GM12878 (cell line): Measurements from ENCODE around the gene UBE2L5. TPM values are rescaled to one million over a fixed set of nuclear protein-coding genes. Genes with fewer than 3 reads are reported as not detected.

Experiments
- BHLHE40 ChIP-seq, 2 experiments: fragments of 450-650 bp in 1 of 2; IDR thresholded peaks; 2 replicates each; pipeline ENCODE4 v1.6.1; 2011 to 2017; ENCODE audit warnings: low read depth in 2 of 2, borderline replicate concordance in 1 of 2, improper control_type of control experiment in 1 of 2, low read length in 1 of 2, mild to moderate bottlenecking in 1 of 2
- CEBPZ ChIP-seq: fragments of 150-350 bp; IDR thresholded peaks from 2 replicates; pipeline ENCODE4 v1.6.1; 2016; ENCODE audit warnings: low read depth, low read length
- DPF2 ChIP-seq: fragments of 450-650 bp; IDR thresholded peaks from 2 replicates; pipeline ENCODE4 v1.6.1; 2017; ENCODE audit warnings: mild to moderate bottlenecking
- NFYA ChIP-seq: IDR thresholded peaks from 2 replicates; pipeline ENCODE4 v1.6.1; 2011; ENCODE audit warnings: low read depth, mild to moderate bottlenecking, low read length, improper control_type of control experiment, borderline replicate concordance
- NR2F1 ChIP-seq: fragments of 450-650 bp; conservative IDR thresholded peaks from 2 replicates; pipeline ENCODE4 v1.6.1; 2017; ENCODE audit warnings: mild to moderate bottlenecking
- PAX5 ChIP-seq: IDR thresholded peaks from 2 replicates; pipeline ENCODE4 v1.6.1; 2011; ENCODE audit warnings: low read depth, low read length, borderline replicate concordance
- RAD21 ChIP-seq: IDR thresholded peaks from 2 replicates; pipeline ENCODE4 v1.6.1; 2011; ENCODE audit warnings: mild to moderate bottlenecking, low read depth, low read length, moderate library complexity; ENCODE audit not compliant: insufficient read depth
- RELB ChIP-seq: fragments of 450-650 bp; IDR thresholded peaks from 2 replicates; pipeline ENCODE4 v1.6.1; 2017; ENCODE audit warnings: low read depth, mild to moderate bottlenecking, moderate library complexity
- SUPT20H ChIP-seq: IDR thresholded peaks from 2 replicates; pipeline ENCODE4 v1.6.1; 2011; ENCODE audit warnings: low read depth, mild to moderate bottlenecking, low read length, moderate library complexity, borderline replicate concordance; ENCODE audit not compliant: control insufficient read depth
- ZBTB4 ChIP-seq: fragments of 450-650 bp; formaldehyde crosslinking; IDR thresholded peaks from 2 replicates; pipeline ENCODE4 v1.4.0; 2022; ENCODE audit warnings: mild to moderate bottlenecking, moderate library complexity
- polyA plus RNA-seq, 11 experiments: library from polyadenylated mRNA; depleted of rRNA in 4 of 11; unstranded in 6 of 11; stranded (reverse) in 5 of 11; fragments of >200 nt; fragmentation: Nextera tagmentation in 4 of 11; fragmentation: Illumina TruSeq in 1 of 11; extraction: Ambion mirVana in 4 of 11; extraction: Trizol in 1 of 11; gene quantifications; 1 replicate in 1 of 11; 2 replicates in 10 of 11; pipeline versions ENCODE4 v1.2.1 to v1.2.3, GENCODE V29; 2011 to 2016; ENCODE audit warnings: inconsistent platforms in 2 of 11, missing spikeins in 2 of 11, low read depth in 1 of 11
- total RNA-seq, 4 experiments: library from RNA; depleted of rRNA in 3 of 4; stranded (reverse); fragments of >200 nt in 3 of 4; fragmentation: Illumina TruSeq in 1 of 4; extraction: Trizol in 1 of 4; gene quantifications; 2 replicates each; pipeline versions ENCODE4 v1.2.1 to v1.2.3, GENCODE V29; 2013 to 2021

UBE2L5 gene
- total and polyA plus RNA-seq, 10 of the 15 experiments (the other 5 are each of a cell fraction or from before 2014, with no cell fraction given), result 0.03 to 1.1 (median 0.19) TPM; not detected in 2

- TF ChIP-seq CEBPZ, result no peak
- no peak for TF ChIP-seq RAD21
- no peak for TF ChIP-seq NFYA
- TF ChIP-seq DPF2, result peak; percentile 93
- no peak; the same call in 1 of the 2 replicates for TF ChIP-seq RELB
- TF ChIP-seq NR2F1, result peak; percentile 73
- peak; percentile 52; the same call in 1 of the 2 replicates for TF ChIP-seq PAX5
- TF ChIP-seq SUPT20H, result no peak
- TF ChIP-seq BHLHE40 (IDR thresholded peaks at IDR 0.05; ENCODE audit: borderline replicate concordance in 1 of 2, low read depth in 2 of 2, low read length in 1 of 2), result peak; percentile 68 to 91; a peak in 3 of 4 replicates
- no peak for TF ChIP-seq ZBTB4 (CRISPR knock-in tag)
Observed at GRCh38 chr13:30464496-30465342, 42.4 kb downstream of the UBE2L5 start (continued).
